Caco-2 (cell line): ENCODE measurements around the gene KCNIP1. TPM values are rescaled to one million over a fixed set of nuclear protein-coding genes. Genes with fewer than 3 reads are reported as not detected.

Source experiments
- BruUV-seq: library from RNA; stranded (reverse); fragments of 400-500 nt; replicated peaks from 2 replicates; lab custom pipeline; 2021; lab: Mats Ljungman, UMichigan
- CTCF ChIA-PET: fragments of 300-600 bp; sonication (Branson Sonifier 250); formaldehyde crosslinking; loops from one replicate; lab custom pipeline; 2022; ENCODE audit warnings: antibody characterized with exemption; lab: Charles Lee
- POLR2A ChIA-PET: fragments of 300-600 bp; sonication (Branson Sonifier 250); formaldehyde crosslinking; loops from one replicate; lab custom pipeline; 2022; ENCODE audit warnings: antibody characterized with exemption; lab: Charles Lee
- DNase-seq, 2 experiments: peaks; one replicate each; pipeline versions ENCODE4 v3.0.0 to v3.0.0-alpha.2; 2020 to 2022
- H3K27me3 ChIP-seq: replicated peaks from 2 replicates; pipeline ENCODE4 v1.6.0; 2011; ENCODE audit warnings: low read length; ENCODE audit not compliant: control insufficient read depth, insufficient read depth
- H3K36me3 ChIP-seq: 2 replicates; pipeline ENCODE4 v1.5.1; 2011; ENCODE audit warnings: low read length; ENCODE audit not compliant: control insufficient read depth, insufficient read depth
- H3K4me1 ChIP-seq: fragments of 250-450 bp; sonication (Bioruptor Pico); 2 replicates; pipeline ENCODE4 v1.5.1; 2020; ENCODE audit warnings: mild to moderate bottlenecking
- H3K4me3 ChIP-seq: 2 replicates; pipeline ENCODE4 v1.5.1; 2011; ENCODE audit warnings: low read depth, mild to moderate bottlenecking, control low read depth, low read length
- H3K9me3 ChIP-seq: fragments of 250-450 bp; sonication (Bioruptor Pico); 2 replicates; pipeline ENCODE4 v1.5.1; 2020; ENCODE audit warnings: mild to moderate bottlenecking, moderate library complexity
- H3K27ac Mint-ChIP-seq: one replicate; pipeline ENCODE4 v1.8.0; 2022; ENCODE audit warnings: mixed read lengths; ENCODE audit not compliant: unreplicated experiment
- H3K27me3 Mint-ChIP-seq: one replicate; pipeline ENCODE4 v1.8.0; 2022; ENCODE audit warnings: mixed read lengths; ENCODE audit not compliant: insufficient read depth, unreplicated experiment
- H3K36me3 Mint-ChIP-seq: one replicate; pipeline ENCODE4 v1.8.0; 2022; ENCODE audit warnings: mild to moderate bottlenecking, mixed read lengths; ENCODE audit not compliant: insufficient read depth, unreplicated experiment
- H3K4me1 Mint-ChIP-seq: one replicate; pipeline ENCODE4 v1.8.0; 2022; ENCODE audit warnings: low read depth, mixed read lengths; ENCODE audit not compliant: unreplicated experiment
- H3K4me3 Mint-ChIP-seq: one replicate; pipeline ENCODE4 v1.8.0; 2022; ENCODE audit warnings: mild to moderate bottlenecking, moderate library complexity, mixed read lengths; ENCODE audit not compliant: unreplicated experiment
- H3K9me3 Mint-ChIP-seq: one replicate; pipeline ENCODE4 v1.8.0; 2022; ENCODE audit warnings: mixed read lengths; ENCODE audit not compliant: unreplicated experiment
- CTCF ChIP-seq, 2 experiments: fragments of 200-600 bp in 1 of 2; IDR thresholded peaks; 1 replicate in 1 of 2; 2 replicates in 1 of 2; pipeline versions ENCODE4 v1.5.1 to v1.8.0; 2011 to 2022; ENCODE audit warnings: antibody characterized with exemption in 1 of 2, control low read depth in 1 of 2, inconsistent platforms in 1 of 2, low read depth in 1 of 2, low read length in 1 of 2, mild to moderate bottlenecking in 1 of 2, moderate library complexity in 1 of 2; ENCODE audit not compliant: insufficient read depth in 1 of 2, severe bottlenecking in 1 of 2, unreplicated experiment in 1 of 2
- intact Hi-C: fragments of 100-400 bp; cut with micrococcal nuclease; formaldehyde crosslinking; loops from one replicate; pipeline ENCODE4 v1.10.0; 2022; ENCODE audit not compliant: unreplicated experiment
- total RNA-seq: library from RNA; stranded (reverse); gene quantifications from 2 replicates; pipeline ENCODE4 v1.2.3, GENCODE V29; 2022

The KCNIP1 gene
- total RNA-seq, 1 experiment from 2014 or later: not detected

GRCh38 chr5:170519549-170519948, 15.7 kb downstream of the KCNIP1 start:
- TF ChIP-seq CTCF (IDR thresholded peaks at IDR 0.05; ENCODE audit: insufficient read depth in 1 of 2, low read depth in 1 of 2, low read length in 1 of 2, severe bottlenecking in 1 of 2, unreplicated experiment in 1 of 2): no peak
- no peak overlapping the region for H3K4me3 Mint-ChIP-seq
- Histone ChIP-seq H3K27me3 (no peaks in the 10 kb centered on the region), H3K4me1 (no peaks in the 10 kb centered on the region), H3K9me3 (no peaks in the 10 kb centered on the region), H3K36me3 (no peaks in the 10 kb centered on the region), H3K4me3 (no peak overlapping the region)
- ChIA-PET CTCF (no interaction called here), POLR2A (no interaction called here)
- DNase-seq: no peak
- H3K36me3 Mint-ChIP-seq: no peaks in the 10 kb centered on the region
- no peaks in the 10 kb centered on the region for H3K4me1 Mint-ChIP-seq
- no peak overlapping the region for H3K27ac Mint-ChIP-seq
- BruUV-seq: no TSS peak
- intact Hi-C loops: no loop called here
- no peaks in the 10 kb centered on the region for H3K9me3 Mint-ChIP-seq
- H3K27me3 Mint-ChIP-seq: peaks cover 6% of the 10 kb centered on the region

DNA sequence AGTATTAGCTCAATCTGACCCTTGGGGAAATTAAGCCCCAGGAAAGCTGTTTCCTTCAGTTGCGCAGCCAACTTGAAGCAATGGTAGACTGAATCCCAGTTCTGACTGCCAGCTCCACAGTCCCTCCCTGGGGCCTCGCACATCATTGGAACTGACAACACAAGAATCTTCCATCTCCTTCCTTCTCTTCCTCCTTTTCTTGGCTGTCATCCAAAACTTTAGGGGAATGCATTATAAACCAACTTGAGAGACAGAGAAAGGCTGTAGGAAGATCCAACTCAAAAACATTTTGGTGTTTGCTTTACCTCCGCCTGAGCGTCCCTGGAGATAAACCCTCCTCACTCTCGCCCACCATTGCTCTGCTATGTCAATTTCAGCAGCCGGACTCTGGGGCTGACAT, 16.6 kb downstream of the KCNIP1 start:
- no peaks in the 10 kb centered on the region for H3K4me1 ChIP-seq
- no peak for TF ChIP-seq CTCF (IDR thresholded peaks at IDR 0.05; ENCODE audit: insufficient read depth in 1 of 2, low read depth in 1 of 2, low read length in 1 of 2, severe bottlenecking in 1 of 2, unreplicated experiment in 1 of 2)
- POLR2A ChIA-PET: no interaction called here
- Mint-ChIP-seq H3K9me3 (no peaks in the 10 kb centered on the region), H3K36me3 (no peaks in the 10 kb centered on the region), H3K27me3 (peaks cover 6% of the 10 kb centered on the region), H3K4me3 (no peak overlapping the region), H3K27ac (no peak overlapping the region), H3K4me1 (no peaks in the 10 kb centered on the region)
- H3K4me3 ChIP-seq: no peak overlapping the region
- DNase-seq: no peak
- no TSS peak for BruUV-seq
- no peaks in the 10 kb centered on the region for H3K9me3 ChIP-seq
- CTCF ChIA-PET: no interaction called here
- no peaks in the 10 kb centered on the region for H3K36me3 ChIP-seq
- intact Hi-C loops: no loop called here
- no peaks in the 10 kb centered on the region for H3K27me3 ChIP-seq

DNA sequence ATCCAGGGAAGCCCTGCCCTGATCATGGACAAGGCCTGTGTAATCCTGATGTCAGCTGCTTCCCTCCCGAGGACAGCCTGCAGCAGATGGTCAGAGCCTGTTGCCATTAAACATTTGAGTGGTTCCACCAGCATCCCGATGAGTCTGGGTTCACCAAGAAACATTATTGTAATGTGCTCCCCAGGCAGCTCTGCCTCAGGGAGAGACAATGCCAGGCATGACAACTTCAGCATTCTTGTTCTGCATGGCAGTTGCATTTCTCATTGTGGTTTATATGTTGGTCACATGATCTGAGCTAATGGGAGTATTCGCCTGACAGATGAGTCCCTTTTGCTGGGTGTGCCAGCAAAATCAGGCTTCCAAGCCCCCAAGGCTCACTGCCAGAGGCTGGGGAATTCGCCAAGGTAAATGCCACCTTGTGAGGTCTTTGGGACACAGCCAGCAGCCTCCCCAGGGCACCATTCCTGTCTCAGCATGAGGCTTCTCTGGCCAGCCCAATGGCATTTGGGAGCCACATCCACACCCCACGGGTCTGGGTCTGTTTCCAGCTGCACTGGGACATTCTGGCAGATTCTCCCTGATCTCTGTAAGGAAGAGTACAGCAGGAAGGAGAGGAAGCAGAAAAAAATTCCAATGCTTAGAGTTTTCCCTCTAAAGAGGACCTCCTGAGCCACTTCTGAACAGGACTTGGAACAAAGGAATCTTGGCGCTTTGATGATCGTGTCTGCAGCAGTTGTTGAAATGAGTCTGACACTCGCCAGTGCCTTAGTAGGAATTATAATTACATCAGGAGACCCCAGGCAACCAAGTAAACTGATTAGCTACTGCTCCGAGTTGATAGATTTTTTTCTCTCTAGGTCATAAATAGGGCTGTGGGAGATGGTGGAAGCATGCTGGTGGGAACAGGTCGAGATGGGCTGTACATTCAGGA, 18.7 kb downstream of the KCNIP1 start:
- CTCF ChIA-PET: no interaction called here
- BruUV-seq: no TSS peak
- Histone ChIP-seq H3K27me3 (no peaks in the 10 kb centered on the region), H3K4me3 (no peak overlapping the region), H3K36me3 (no peaks in the 10 kb centered on the region), H3K9me3 (no peaks in the 10 kb centered on the region), H3K4me1 (no peaks in the 10 kb centered on the region)
- Mint-ChIP-seq H3K4me3 (no peak overlapping the region), H3K36me3 (no peaks in the 10 kb centered on the region), H3K27me3 (peaks cover 6% of the 10 kb centered on the region), H3K9me3 (no peaks in the 10 kb centered on the region), H3K4me1 (no peaks in the 10 kb centered on the region), H3K27ac (no peak overlapping the region)
- DNase-seq: no peak
- TF ChIP-seq CTCF (IDR thresholded peaks at IDR 0.05; ENCODE audit: insufficient read depth in 1 of 2, low read depth in 1 of 2, low read length in 1 of 2, severe bottlenecking in 1 of 2, unreplicated experiment in 1 of 2): no peak
- intact Hi-C loops: no loop called here
- POLR2A ChIA-PET: no interaction called here
